DMS114 treated with DMSO at 0.1 percent for 48 hours (cell line): ENCODE results near the gene KRT1.
"Not testable (repeated sequence)": the region's sequence is repeated elsewhere in the genome, so short reads cannot be mapped to it uniquely, and the experiment has no call there.

ENCODE experiments used
- DNase-seq: peaks from one replicate; lab custom pipeline; 2025; ENCODE audit not compliant: unreplicated experiment; lab: John Stamatoyannopoulos, UW

Gene KRT1

GRCh38 chr12:52682938-52683574, 2.8 kb upstream of the KRT1 start:
- DNase-seq: no peak

- DNase-seq: no peak
Measured at GRCh38 chr12:52682381-52682660, 2.1 kb upstream of the KRT1 start.

- no peak for DNase-seq
Measured at GRCh38 chr12:52681526-52682380, 1.5 kb upstream of the KRT1 start.

GRCh38 chr12:52679875-52680274, 332 bp downstream of the KRT1 start:
- no peak for DNase-seq

GRCh38 chr12:52677671-52678070, 2.5 kb downstream of the KRT1 start:
- DNase-seq: no peak

- DNase-seq: no peak
Measured at GRCh38 chr12:52677126-52677525, 3.1 kb downstream of the KRT1 start.

- no peak for DNase-seq
Measured at GRCh38 chr12:52676163-52676562, 4.0 kb downstream of the KRT1 start.

GRCh38 chr12:52675301-52675701, 4.9 kb downstream of the KRT1 start:
- DNase-seq: no peak

GRCh38 chr12:52674433-52674775, 5.8 kb downstream of the KRT1 start:
- DNase-seq: no peak

- DNase-seq: no peak
Measured at GRCh38 chr12:52673713-52674432, 6.3 kb downstream of the KRT1 start.

GRCh38 chr12:52673217-52673616, 7.0 kb downstream of the KRT1 start:
- no peak for DNase-seq

- no peak for DNase-seq
Measured at GRCh38 chr12:52672321-52672933, 7.8 kb downstream of the KRT1 start.

- no peak for DNase-seq
Measured at GRCh38 chr12:52670961-52671360, 9.2 kb downstream of the KRT1 start.

- DNase-seq: no peak
Measured at GRCh38 chr12:52670506-52670905, 9.7 kb downstream of the KRT1 start.

- not testable (repeated sequence) for DNase-seq
Measured at GRCh38 chr12:52669941-52670340, 10.3 kb downstream of the KRT1 start.

- DNase-seq: no peak
Measured at GRCh38 chr12:52669426-52669825, 10.8 kb downstream of the KRT1 start.

GRCh38 chr12:52667931-52668330, 12.3 kb downstream of the KRT1 start:
- no peak for DNase-seq

- DNase-seq: no peak
Measured at GRCh38 chr12:52667509-52667908, 12.7 kb downstream of the KRT1 start.

- no peak for DNase-seq
Measured at GRCh38 chr12:52666471-52666870, 13.7 kb downstream of the KRT1 start.

- no peak for DNase-seq
Measured at GRCh38 chr12:52663420-52663819, 16.8 kb downstream of the KRT1 start.

GRCh38 chr12:52662918-52663229, 17.3 kb downstream of the KRT1 start:
- no peak for DNase-seq
